Measurements from ENCODE around the gene KRT13. TPM values are rescaled to one million over a fixed set of nuclear protein-coding genes. Genes with fewer than 3 reads are reported as not detected.

KRT13 gene
- total and polyA plus RNA-seq, 2 of the 4 experiments (the other 2 are of a cell fraction): 0.18 to 0.56 TPM

DNA sequence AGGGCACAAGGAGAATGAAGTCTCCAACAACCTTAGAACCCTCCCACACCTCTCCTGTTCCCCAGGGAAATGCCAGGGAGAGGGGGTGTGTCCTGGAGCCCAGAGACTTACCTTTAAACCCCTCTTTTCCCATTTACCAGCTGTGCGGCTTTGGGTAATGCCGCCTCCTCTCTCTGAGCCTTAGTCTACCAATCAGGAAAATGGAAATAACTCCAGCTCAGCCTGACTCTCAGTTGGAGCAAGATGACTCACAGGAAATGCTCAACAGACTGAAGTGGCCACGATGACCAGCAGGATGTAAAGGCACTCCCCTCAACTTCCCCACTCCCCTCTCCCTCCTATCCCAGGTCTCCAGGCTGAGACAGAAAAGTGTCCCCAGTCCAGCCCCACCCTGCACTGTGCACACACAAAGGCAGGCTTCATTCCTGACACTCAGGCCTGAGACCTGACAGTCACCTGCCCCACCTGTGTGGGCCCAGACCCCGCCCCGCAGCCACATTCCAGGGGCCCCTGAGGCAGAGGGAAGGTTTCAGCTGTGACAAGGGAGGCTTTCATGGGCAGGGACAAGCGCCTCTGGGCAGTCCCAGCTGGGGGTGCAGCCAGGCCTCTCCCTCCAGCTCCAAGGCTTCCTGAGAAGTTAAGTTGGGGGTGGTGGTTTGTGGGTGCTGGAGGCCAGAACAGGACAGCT lies 16.3 kb upstream of the KRT13 start:
- H2BK20ac ChIP-seq (ENCODE audit: low read depth, low read length): peak overlapping the region; percentile 98
- H3K14ac ChIP-seq (replicated peaks; ENCODE audit: low read depth, low read length): peak overlapping the region; percentile 96
- H3K4me3 ChIP-seq (ENCODE audit: insufficient read depth, low read depth, low read length): no peak overlapping the region
- H3K56ac ChIP-seq (ENCODE audit: extremely low read depth, insufficient read depth, low read length): 0 out of 2 replicates have a peak overlapping the region, but pooled peaks have one; percentile 48
- intact Hi-C loops (cut with micrococcal nuclease) (no loop called here), in situ Hi-C loops (cut with MboI; ENCODE audit: low sequenced_read_pairs) (no loop called here), dilution Hi-C loops (cut with HindIII; ENCODE audit: low sequenced_read_pairs, unreplicated experiment) (no loop called here)
- 40% methylated on average over 1 of the region's 6 CpGs; no CpG with 5 or more reads in 1 of the 2 experiments for WGBS, 2 experiments (ENCODE audit: extremely low coverage in 2 of 2, insufficient read length in 1 of 2)
- peak overlapping the region; percentile 98 for H2AK5ac ChIP-seq (ENCODE audit: low read depth, low read length)
- no TSS peak for BruUV-seq (replicated peaks)
- no peak overlapping the region; the same call in 1 of the 2 replicates for H3K4me2 ChIP-seq (ENCODE audit: low read depth, low read length)
- peak; percentile 91 for DNase-seq
- ChIA-PET CTCF (interaction anchor here (0.6 to 0.9 kb wide), 2 partner anchors 8 to 141 kb away, joined by 3 read pairs; no protein-coding TSS in a partner anchor), POLR2A (ENCODE audit: unreplicated experiment) (no interaction called here)
- no peaks in the 10 kb centered on the region for H3K27me3 ChIP-seq (ENCODE audit: control insufficient read depth, insufficient read depth, low read length)
- peak overlapping the region; percentile 80 for H4K91ac ChIP-seq (ENCODE audit: insufficient read depth, low read depth, low read length)
- peak overlapping the region; percentile 77; the same call in 1 of the 2 replicates for H3K23ac ChIP-seq (ENCODE audit: low read depth, low read length)
- peak overlapping the region; percentile 93 for H3K4ac ChIP-seq (ENCODE audit: low read depth, low read length)
- no peaks in the 10 kb centered on the region for H3K9me3 ChIP-seq (ENCODE audit: control insufficient read depth, insufficient read depth, low read length)
- peaks cover 27% of the 10 kb centered on the region for H3K4me1 ChIP-seq (ENCODE audit: control insufficient read depth, insufficient read depth, low read length)
- no peaks in the 10 kb centered on the region for H4K20me1 ChIP-seq (ENCODE audit: insufficient read depth, low read length)
- H4K5ac ChIP-seq (ENCODE audit: low read depth, low read length): peak overlapping the region; percentile 88; the same call in 1 of the 2 replicates
- no peaks in the 10 kb centered on the region for H3K36me3 ChIP-seq (ENCODE audit: control insufficient read depth, insufficient read depth, low read length)
- TF ChIP-seq MAFK (IDR thresholded peaks at IDR 0.05; ENCODE audit: low read depth, low read length) (0 out of 2 replicates have a peak, but pooled peaks have one; percentile 5), MXI1 (IDR thresholded peaks at IDR 0.05; ENCODE audit: borderline replicate concordance, low read depth, low read length) (no peak), CEBPB (IDR thresholded peaks at IDR 0.05; ENCODE audit: low read depth, low read length) (no peak), BHLHE40 (IDR thresholded peaks at IDR 0.05; ENCODE audit: low read depth, low read length) (no peak), FOS (IDR thresholded peaks at IDR 0.05; ENCODE audit: low read depth, low read length) (peak; percentile 59; the same call in 1 of the 2 replicates), RCOR1 (IDR thresholded peaks at IDR 0.05; ENCODE audit: insufficient replicate concordance, low read length) (peak; percentile 81), MAZ (IDR thresholded peaks at IDR 0.05; ENCODE audit: borderline replicate concordance, low read depth, low read length) (0 out of 2 replicates have a peak, but pooled peaks have one; percentile 32), RFX5 (IDR thresholded peaks at IDR 0.05; ENCODE audit: low read depth, low read length) (no peak), POLR2A (IDR thresholded peaks at IDR 0.05; ENCODE audit: low read depth, low read length) (no peak), CHD1 (IDR thresholded peaks at IDR 0.05; ENCODE audit: low read depth, low read length) (no peak), RAD21 (IDR thresholded peaks at IDR 0.05; ENCODE audit: low read length) (no peak), NFE2L2 (IDR thresholded peaks at IDR 0.05; ENCODE audit: low read depth, low read length) (peak; percentile 46; the same call in 1 of the 2 replicates)
- H2BK5ac ChIP-seq (ENCODE audit: low read depth, low read length, poor library complexity, severe bottlenecking): peak overlapping the region; percentile 93
- H4K8ac ChIP-seq (ENCODE audit: low read depth in 2 of 2, low read length in 2 of 2): peak overlapping the region; percentile 46 to 86
- ATAC-seq (ENCODE audit: low read depth): peak; percentile 80
- H3K9ac ChIP-seq (ENCODE audit: low read depth, low read length): peak overlapping the region; percentile 16; the same call in 1 of the 2 replicates
- peak overlapping the region; percentile 57; the same call in 1 of the 2 replicates for H3K18ac ChIP-seq (ENCODE audit: low read depth, low read length)
- peak overlapping the region; percentile 61; the same call in 1 of the 2 replicates for H3K27ac ChIP-seq (ENCODE audit: insufficient read depth, low read length)
- H3K9me1 ChIP-seq (ENCODE audit: insufficient read depth, low read length): peaks cover 8% of the 10 kb centered on the region; the same call in 1 of the 2 replicates
- H2BK15ac ChIP-seq (ENCODE audit: low read depth, low read length): peak overlapping the region; percentile 100; the same call in 1 of the 3 replicates
- peak overlapping the region; percentile 79 for H2AFZ ChIP-seq (replicated peaks; ENCODE audit: low read length, poor library complexity)
- peak overlapping the region; percentile 98 for H2AK9ac ChIP-seq (replicated peaks; ENCODE audit: low read depth, low read length, poor library complexity)
- H3K79me1 ChIP-seq (ENCODE audit: low read depth in 1 of 2, low read length in 2 of 2): peaks cover 0 to 4% of the 10 kb centered on the region in 2 experiments; a peak in 1 of 4 replicates
- H2BK120ac ChIP-seq (ENCODE audit: low read depth, low read length): peak overlapping the region; percentile 96

Measured in IMR-90 (cell line).